GM12878 (cell line): Measurements from ENCODE around the gene LRRC51. TPM values are rescaled to one million over a fixed set of nuclear protein-coding genes. Genes with fewer than 3 reads are reported as not detected.
A peak's percentile ranks its signal among the peaks of the same experiment; 100 is the strongest.

Experiments
- BCL3 ChIP-seq: IDR thresholded peaks from 2 replicates; pipeline ENCODE4 v1.6.1; 2011; ENCODE audit warnings: borderline replicate concordance, low read depth, mild to moderate bottlenecking, moderate library complexity, low read length; ENCODE audit not compliant: insufficient read depth, poor library complexity, severe bottlenecking
- EED ChIP-seq: sonication (generic); IDR thresholded peaks from 2 replicates; pipeline ENCODE4 v1.6.1; 2016; ENCODE audit warnings: antibody characterized with exemption, low read depth
- ESRRA ChIP-seq: IDR thresholded peaks from 2 replicates; pipeline ENCODE4 v1.6.1; 2012; ENCODE audit warnings: mild to moderate bottlenecking, low read length, improper control_type of control experiment
- FOXK2 ChIP-seq: fragments of 450-650 bp; IDR thresholded peaks from 2 replicates; pipeline ENCODE4 v1.6.1; 2017; ENCODE audit warnings: mild to moderate bottlenecking, moderate library complexity
- IKZF1 ChIP-seq: fragments of 450-650 bp; conservative IDR thresholded peaks from 2 replicates; pipeline ENCODE4 v1.6.1; 2017; ENCODE audit warnings: antibody characterized with exemption, mild to moderate bottlenecking
- IRF5 ChIP-seq: fragments of 450-650 bp; IDR thresholded peaks from 2 replicates; pipeline ENCODE4 v1.6.1; 2017; ENCODE audit warnings: borderline replicate concordance
- KDM1A ChIP-seq: fragments of 200-600 bp; sonication (generic); IDR thresholded peaks from 2 replicates; pipeline ENCODE4 v1.6.1; 2016; ENCODE audit warnings: borderline replicate concordance
- MTA3 ChIP-seq: IDR thresholded peaks from 2 replicates; pipeline ENCODE4 v1.6.1; 2012; ENCODE audit warnings: low read length, inconsistent platforms, borderline replicate concordance
- MYB ChIP-seq: fragments of 150-350 bp; IDR thresholded peaks from 2 replicates; pipeline ENCODE4 v1.6.1; 2014; ENCODE audit warnings: mild to moderate bottlenecking, low read depth, low read length, borderline replicate concordance
- NBN ChIP-seq: fragments of 450-650 bp; IDR thresholded peaks from 2 replicates; pipeline ENCODE4 v1.6.1; 2016
- PBX3 ChIP-seq: IDR thresholded peaks from 2 replicates; pipeline ENCODE4 v1.6.1; 2011; ENCODE audit warnings: mild to moderate bottlenecking, low read depth, low read length, moderate library complexity; ENCODE audit not compliant: insufficient replicate concordance
- POLR2A ChIP-seq: IDR thresholded peaks from 2 replicates; pipeline ENCODE4 v1.6.1; 2011; ENCODE audit warnings: low read depth, mild to moderate bottlenecking, low read length
- POLR2AphosphoS2 ChIP-seq: IDR thresholded peaks from 2 replicates; pipeline ENCODE4 v1.6.1; 2011; ENCODE audit warnings: low read depth, mild to moderate bottlenecking, low read length, improper control_type of control experiment, moderate library complexity
- PRDM15 ChIP-seq: fragments of 450-650 bp; formaldehyde crosslinking; IDR thresholded peaks from 2 replicates; pipeline ENCODE4 v1.4.0; 2020; ENCODE audit warnings: mild to moderate bottlenecking, moderate library complexity
- SMC3 ChIP-seq: IDR thresholded peaks from 2 replicates; pipeline ENCODE4 v1.6.1; 2011; ENCODE audit warnings: low read length, improper control_type of control experiment, borderline replicate concordance
- ZBTB11 ChIP-seq: fragments of 450-650 bp; formaldehyde crosslinking; IDR thresholded peaks from 2 replicates; pipeline ENCODE4 v1.5.0; 2022; ENCODE audit warnings: mild to moderate bottlenecking, missing genetic modification characterization
- ZNF24 ChIP-seq: fragments of 450-650 bp; IDR thresholded peaks from 2 replicates; pipeline ENCODE4 v1.6.1; 2017; ENCODE audit warnings: antibody characterized with exemption, mild to moderate bottlenecking
- ZSCAN29 ChIP-seq: fragments of 450-650 bp; IDR thresholded peaks from 2 replicates; pipeline ENCODE4 v1.6.1; 2017; ENCODE audit warnings: mild to moderate bottlenecking, moderate library complexity
- polyA plus RNA-seq, 11 experiments: library from polyadenylated mRNA; depleted of rRNA in 4 of 11; unstranded in 6 of 11; stranded (reverse) in 5 of 11; fragments of >200 nt; fragmentation: Nextera tagmentation in 4 of 11; fragmentation: Illumina TruSeq in 1 of 11; extraction: Ambion mirVana in 4 of 11; extraction: Trizol in 1 of 11; gene quantifications; 1 replicate in 1 of 11; 2 replicates in 10 of 11; pipeline versions ENCODE4 v1.2.1 to v1.2.3, GENCODE V29; 2011 to 2016; ENCODE audit warnings: inconsistent platforms in 2 of 11, missing spikeins in 2 of 11, low read depth in 1 of 11
- total RNA-seq, 4 experiments: library from RNA; depleted of rRNA in 3 of 4; stranded (reverse); fragments of >200 nt in 3 of 4; fragmentation: Illumina TruSeq in 1 of 4; extraction: Trizol in 1 of 4; gene quantifications; 2 replicates each; pipeline versions ENCODE4 v1.2.1 to v1.2.3, GENCODE V29; 2013 to 2021

LRRC51 gene
- total and polyA plus RNA-seq, 10 of the 15 experiments (the other 5 are each of a cell fraction or from before 2014, with no cell fraction given), result 2.6 to 8.6 (median 5.4) TPM

- no peak for TF ChIP-seq PBX3
- TF ChIP-seq IKZF1, result peak; percentile 40
- TF ChIP-seq ZNF24, result no peak
- no peak for TF ChIP-seq PRDM15 (CRISPR knock-in tag)
- TF ChIP-seq ZSCAN29, result no peak
- 0 out of 2 replicates have a peak, but pooled peaks have one; percentile 29 for TF ChIP-seq POLR2AphosphoS2
- TF ChIP-seq FOXK2, result no peak
- no peak for TF ChIP-seq BCL3
- no peak for TF ChIP-seq IRF5
- TF ChIP-seq EED, result no peak
- no peak for TF ChIP-seq MTA3
- TF ChIP-seq NBN, result no peak
- TF ChIP-seq ZBTB11 (CRISPR knock-in tag), result no peak
- peak; percentile 57 for TF ChIP-seq POLR2A
- TF ChIP-seq ESRRA, result no peak
- TF ChIP-seq KDM1A, result no peak
- TF ChIP-seq MYB, result no peak
- no peak for TF ChIP-seq SMC3
Measured at GRCh38 chr11:72040491-72041363, 39.9 kb upstream of the LRRC51 start (continued).
